ENCODE measurements around the gene MCTS1. TPM values are rescaled to one million over a fixed set of nuclear protein-coding genes. Genes with fewer than 3 reads are reported as not detected.
A peak's percentile ranks its signal among the peaks of the same experiment; 100 is the strongest.

MCTS1 gene
- total RNA-seq, 4 donors from 2014 or later: 0.80 to 21.8 (median 10.4) TPM

GRCh38 chrX:120564925-120565324 lies 39.0 kb upstream of the MCTS1 start:
- DNase-seq: no peak
- in situ Hi-C loops (cut with MboI; ENCODE audit: low pct_ligation_motif_present in 1 of 4, low pct_unique_long_range_greater_than_20kb in 1 of 4, low sequenced_read_pairs in 3 of 4) (no loop called here), intact Hi-C loops (cut with DNase I; ENCODE audit: low total_unique reads) (no loop called here)
- Histone ChIP-seq H3K27me3 (no peaks in the 10 kb centered on the region), H3K4me1 (peaks cover 0 to 16% (median 0%) of the 10 kb centered on the region in 4 donors), H3K36me3 (no peaks in the 10 kb centered on the region), H3K9me3 (no peaks in the 10 kb centered on the region), H3K4me3 (no peak overlapping the region), H3K27ac (no peak overlapping the region)
- TF ChIP-seq, protein P1, sequence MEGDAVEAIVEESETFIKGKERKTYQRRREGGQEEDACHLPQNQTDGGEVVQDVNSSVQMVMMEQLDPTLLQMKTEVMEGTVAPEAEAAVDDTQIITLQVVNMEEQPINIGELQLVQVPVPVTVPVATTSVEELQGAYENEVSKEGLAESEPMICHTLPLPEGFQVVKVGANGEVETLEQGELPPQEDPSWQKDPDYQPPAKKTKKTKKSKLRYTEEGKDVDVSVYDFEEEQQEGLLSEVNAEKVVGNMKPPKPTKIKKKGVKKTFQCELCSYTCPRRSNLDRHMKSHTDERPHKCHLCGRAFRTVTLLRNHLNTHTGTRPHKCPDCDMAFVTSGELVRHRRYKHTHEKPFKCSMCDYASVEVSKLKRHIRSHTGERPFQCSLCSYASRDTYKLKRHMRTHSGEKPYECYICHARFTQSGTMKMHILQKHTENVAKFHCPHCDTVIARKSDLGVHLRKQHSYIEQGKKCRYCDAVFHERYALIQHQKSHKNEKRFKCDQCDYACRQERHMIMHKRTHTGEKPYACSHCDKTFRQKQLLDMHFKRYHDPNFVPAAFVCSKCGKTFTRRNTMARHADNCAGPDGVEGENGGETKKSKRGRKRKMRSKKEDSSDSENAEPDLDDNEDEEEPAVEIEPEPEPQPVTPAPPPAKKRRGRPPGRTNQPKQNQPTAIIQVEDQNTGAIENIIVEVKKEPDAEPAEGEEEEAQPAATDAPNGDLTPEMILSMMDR (IDR thresholded peaks at IDR 0.05): no peak
- TF ChIP-seq POLR2AphosphoS5 (IDR thresholded peaks at IDR 0.05): no peak
- no peak for TF ChIP-seq EP300 (IDR thresholded peaks at IDR 0.05; ENCODE audit: low read depth)
- TF ChIP-seq POLR2A (IDR thresholded peaks at IDR 0.05): no peak
- 75% methylated on average over 1 of the region's 1 CpG; no CpG with 5 or more reads in 1 of the 2 donors for WGBS, 2 donors (ENCODE audit: low coverage in 1 of 2)

DNA sequence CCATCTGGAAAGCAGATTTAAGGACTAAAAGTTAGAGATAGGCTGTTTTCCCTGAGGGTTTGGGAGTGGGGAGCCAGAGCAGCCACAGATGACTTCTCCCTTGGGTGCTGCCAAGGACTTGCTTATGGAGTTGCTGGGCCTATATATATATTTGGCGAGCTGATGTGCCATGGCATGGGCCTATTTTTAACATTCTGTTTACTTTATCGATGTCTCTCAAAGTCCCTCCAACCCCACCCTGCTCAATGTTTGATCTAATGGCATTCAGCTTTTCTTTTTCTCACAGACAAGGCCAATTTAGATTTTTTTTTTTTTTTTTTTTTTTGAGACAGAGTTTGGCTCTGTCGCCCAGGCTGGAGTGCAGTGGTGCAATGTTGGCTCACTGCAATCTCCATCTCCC lies 37.1 kb upstream of the MCTS1 start:
- DNase-seq: no peak
- H3K27ac ChIP-seq: no peak overlapping the region
- in situ Hi-C loops (cut with MboI; ENCODE audit: low pct_ligation_motif_present in 1 of 4, low pct_unique_long_range_greater_than_20kb in 1 of 4, low sequenced_read_pairs in 3 of 4) (no loop called here), intact Hi-C loops (cut with DNase I; ENCODE audit: low total_unique reads) (no loop called here)
- 84 to 89% methylated on average over 2 to 3 of the region's 3 CpGs for WGBS, 2 donors (ENCODE audit: low coverage in 1 of 2)
- no peaks in the 10 kb centered on the region for H3K36me3 ChIP-seq
- no peaks in the 10 kb centered on the region for H3K27me3 ChIP-seq
- no peaks in the 10 kb centered on the region for H3K9me3 ChIP-seq
- H3K4me1 ChIP-seq: peaks cover 0 to 16% (median 0%) of the 10 kb centered on the region in 4 donors
- no peak overlapping the region for H3K4me3 ChIP-seq
- no peak for TF ChIP-seq POLR2A (IDR thresholded peaks at IDR 0.05)
- TF ChIP-seq EP300 (IDR thresholded peaks at IDR 0.05; ENCODE audit: low read depth): no peak
- TF ChIP-seq POLR2AphosphoS5 (IDR thresholded peaks at IDR 0.05): no peak
- TF ChIP-seq, protein P1 (IDR thresholded peaks at IDR 0.05): no peak

DNA sequence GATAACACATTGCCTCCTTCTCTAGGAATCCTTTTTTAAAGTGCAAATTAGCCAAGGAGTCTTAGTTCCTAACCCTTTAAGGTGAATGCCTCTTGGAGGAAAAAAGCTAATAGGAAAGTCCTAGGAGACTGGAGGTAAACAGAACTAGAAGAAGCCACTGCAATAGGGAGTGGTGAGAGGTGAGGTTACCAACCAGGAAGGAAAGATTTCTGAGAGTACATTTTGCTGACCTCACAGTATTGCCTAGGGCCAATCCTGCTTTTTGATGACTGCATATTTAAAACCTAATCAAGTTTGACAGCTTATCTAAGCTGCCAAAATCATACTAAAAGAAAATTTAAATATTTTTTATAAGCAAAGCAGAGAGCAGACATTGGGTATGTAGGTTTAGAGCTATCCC lies 35.9 kb upstream of the MCTS1 start:
- TF ChIP-seq, protein P1 (IDR thresholded peaks at IDR 0.05): no peak
- no peak for TF ChIP-seq POLR2A (IDR thresholded peaks at IDR 0.05)
- no peak for TF ChIP-seq POLR2AphosphoS5 (IDR thresholded peaks at IDR 0.05)
- no peak for TF ChIP-seq EP300 (IDR thresholded peaks at IDR 0.05; ENCODE audit: low read depth)
- intact Hi-C loops (cut with DNase I; ENCODE audit: low total_unique reads): no loop called here
- H3K27ac ChIP-seq: peak overlapping the region in 2 of 4 donors; percentile 37 to 45
- in situ Hi-C loops (cut with MboI; ENCODE audit: low pct_ligation_motif_present in 1 of 4, low pct_unique_long_range_greater_than_20kb in 1 of 4, low sequenced_read_pairs in 3 of 4): no loop called here
- no peaks in the 10 kb centered on the region for H3K9me3 ChIP-seq
- H3K27me3 ChIP-seq: no peaks in the 10 kb centered on the region
- H3K36me3 ChIP-seq: no peaks in the 10 kb centered on the region
- peaks cover 0 to 5% (median 0%) of the 10 kb centered on the region in 4 donors for H3K4me1 ChIP-seq
- H3K4me3 ChIP-seq: no peak overlapping the region
- DNase-seq: no peak

DNA sequence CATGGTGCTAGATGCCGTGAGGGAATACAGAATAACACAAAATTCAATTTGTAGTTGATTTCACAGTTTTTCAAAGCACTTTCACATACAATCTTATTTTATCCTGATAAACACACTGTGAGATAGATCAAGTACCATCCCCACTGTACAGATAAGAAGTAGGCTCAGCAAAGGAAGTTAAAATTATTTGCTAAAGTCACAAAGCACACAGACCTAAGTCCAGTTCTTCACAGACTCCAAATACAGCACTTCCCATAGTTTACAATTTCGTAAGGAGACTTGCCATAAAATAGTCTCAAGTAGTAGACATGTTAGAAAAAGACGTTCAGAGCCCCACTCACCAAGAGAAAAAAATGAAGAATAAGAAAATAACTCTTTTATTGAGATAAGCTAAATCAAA lies 35.3 kb upstream of the MCTS1 start:
- 56 to 93% methylated on average over 1 to 3 of the region's 3 CpGs for WGBS, 2 donors (ENCODE audit: low coverage in 1 of 2)
- Histone ChIP-seq H3K36me3 (no peaks in the 10 kb centered on the region), H3K4me1 (no peaks in the 10 kb centered on the region), H3K9me3 (no peaks in the 10 kb centered on the region), H3K27ac (peak overlapping the region in 2 of 4 donors; percentile 29 to 45), H3K4me3 (no peak overlapping the region), H3K27me3 (no peaks in the 10 kb centered on the region)
- intact Hi-C loops (cut with DNase I; ENCODE audit: low total_unique reads): no loop called here
- DNase-seq: no peak
- in situ Hi-C loops (cut with MboI; ENCODE audit: low pct_ligation_motif_present in 1 of 4, low pct_unique_long_range_greater_than_20kb in 1 of 4, low sequenced_read_pairs in 3 of 4): no loop called here
- TF ChIP-seq, protein P1 (IDR thresholded peaks at IDR 0.05): no peak
- TF ChIP-seq POLR2A (IDR thresholded peaks at IDR 0.05) (no peak), POLR2AphosphoS5 (IDR thresholded peaks at IDR 0.05) (no peak), EP300 (IDR thresholded peaks at IDR 0.05; ENCODE audit: low read depth) (no peak)
